ENCODE measurements around the gene C1QA. TPM values are rescaled to one million over a fixed set of nuclear protein-coding genes. Genes with fewer than 3 reads are reported as not detected.
"Not testable (repeated sequence)": the region's sequence is repeated elsewhere in the genome, so short reads cannot be mapped to it uniquely, and the experiment has no call there.

C1QA gene
- total RNA-seq, 2 experiments from 2014 or later = not detected

DNA sequence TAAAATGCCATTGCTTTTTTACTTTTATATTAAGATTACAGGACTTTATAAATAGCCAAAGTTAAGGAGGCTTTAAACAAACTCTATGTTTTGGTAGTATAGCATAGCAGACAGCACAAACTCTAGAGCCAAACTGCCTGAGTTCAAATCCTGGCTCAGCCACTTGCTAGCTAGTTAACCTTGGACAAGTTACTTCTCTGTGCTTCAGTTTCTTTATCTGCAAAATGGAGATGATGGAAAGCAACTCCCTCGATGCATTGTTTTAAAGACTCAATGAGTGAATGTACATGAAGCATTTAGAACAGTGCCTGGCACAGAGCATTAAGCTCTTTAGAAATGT is 38.0 kb downstream of the C1QA start:
- ChIA-PET POLR2A (no interaction called here), CTCF (interaction anchor here (0.7 to 1.2 kb wide), 2 partner anchors 18 to 31 kb away, joined by 3 to 4 read pairs; no protein-coding TSS in a partner anchor)
- TF ChIP-seq, protein P1, sequence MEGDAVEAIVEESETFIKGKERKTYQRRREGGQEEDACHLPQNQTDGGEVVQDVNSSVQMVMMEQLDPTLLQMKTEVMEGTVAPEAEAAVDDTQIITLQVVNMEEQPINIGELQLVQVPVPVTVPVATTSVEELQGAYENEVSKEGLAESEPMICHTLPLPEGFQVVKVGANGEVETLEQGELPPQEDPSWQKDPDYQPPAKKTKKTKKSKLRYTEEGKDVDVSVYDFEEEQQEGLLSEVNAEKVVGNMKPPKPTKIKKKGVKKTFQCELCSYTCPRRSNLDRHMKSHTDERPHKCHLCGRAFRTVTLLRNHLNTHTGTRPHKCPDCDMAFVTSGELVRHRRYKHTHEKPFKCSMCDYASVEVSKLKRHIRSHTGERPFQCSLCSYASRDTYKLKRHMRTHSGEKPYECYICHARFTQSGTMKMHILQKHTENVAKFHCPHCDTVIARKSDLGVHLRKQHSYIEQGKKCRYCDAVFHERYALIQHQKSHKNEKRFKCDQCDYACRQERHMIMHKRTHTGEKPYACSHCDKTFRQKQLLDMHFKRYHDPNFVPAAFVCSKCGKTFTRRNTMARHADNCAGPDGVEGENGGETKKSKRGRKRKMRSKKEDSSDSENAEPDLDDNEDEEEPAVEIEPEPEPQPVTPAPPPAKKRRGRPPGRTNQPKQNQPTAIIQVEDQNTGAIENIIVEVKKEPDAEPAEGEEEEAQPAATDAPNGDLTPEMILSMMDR (IDR thresholded peaks at IDR 0.05) = no peak
- no peaks in the 10 kb centered on the region for H3K4me1 Mint-ChIP-seq (ENCODE audit: low read depth)
- peak; percentile 17 for ATAC-seq
- no peak overlapping the region for H3K27ac Mint-ChIP-seq
- DNase-seq = no peak
- H3K27me3 Mint-ChIP-seq = peaks cover 39% of the 10 kb centered on the region
- H3K9me3 Mint-ChIP-seq = no peaks in the 10 kb centered on the region
- H3K36me3 Mint-ChIP-seq (ENCODE audit: low read depth) = no peaks in the 10 kb centered on the region
- intact Hi-C loops (cut with micrococcal nuclease) = no loop called here
- no peak overlapping the region for H3K4me3 Mint-ChIP-seq

DNA sequence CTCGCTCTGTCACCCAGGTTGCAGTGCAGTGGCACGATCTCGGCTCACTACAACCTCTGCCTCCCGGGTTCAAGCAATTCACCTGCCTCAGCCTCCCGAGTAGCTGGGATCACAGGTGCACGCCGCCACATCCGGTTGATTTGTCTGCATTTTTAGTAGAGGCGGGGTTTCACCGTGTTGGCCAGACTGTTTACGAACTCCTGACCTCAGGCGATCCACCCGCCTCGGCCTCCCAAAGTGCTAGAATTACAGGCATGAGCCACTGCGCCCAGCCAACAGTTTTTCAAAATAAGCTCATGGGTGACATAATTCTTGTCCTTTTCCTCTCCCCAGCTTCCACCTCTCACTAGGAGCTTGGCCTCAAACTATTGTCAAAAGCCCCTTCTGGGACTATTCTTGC is 39.7 kb downstream of the C1QA start:
- DNase-seq; H3K4me1 Mint-ChIP-seq (ENCODE audit: low read depth); H3K36me3 Mint-ChIP-seq (ENCODE audit: low read depth); ATAC-seq; H3K4me3 Mint-ChIP-seq; intact Hi-C loops (cut with micrococcal nuclease); H3K27ac Mint-ChIP-seq; H3K9me3 Mint-ChIP-seq: not testable (repeated sequence)
- ChIA-PET CTCF (interaction anchor here (1.4 kb wide), 1 partner anchor 213 kb away, joined by 3 read pairs; no protein-coding TSS in a partner anchor), POLR2A (interaction anchor here (0.6 kb wide), 1 partner anchor 927 kb away, joined by 5 read pairs; no protein-coding TSS in a partner anchor)
- H3K27me3 Mint-ChIP-seq = peaks cover 31% of the 10 kb centered on the region

DNA sequence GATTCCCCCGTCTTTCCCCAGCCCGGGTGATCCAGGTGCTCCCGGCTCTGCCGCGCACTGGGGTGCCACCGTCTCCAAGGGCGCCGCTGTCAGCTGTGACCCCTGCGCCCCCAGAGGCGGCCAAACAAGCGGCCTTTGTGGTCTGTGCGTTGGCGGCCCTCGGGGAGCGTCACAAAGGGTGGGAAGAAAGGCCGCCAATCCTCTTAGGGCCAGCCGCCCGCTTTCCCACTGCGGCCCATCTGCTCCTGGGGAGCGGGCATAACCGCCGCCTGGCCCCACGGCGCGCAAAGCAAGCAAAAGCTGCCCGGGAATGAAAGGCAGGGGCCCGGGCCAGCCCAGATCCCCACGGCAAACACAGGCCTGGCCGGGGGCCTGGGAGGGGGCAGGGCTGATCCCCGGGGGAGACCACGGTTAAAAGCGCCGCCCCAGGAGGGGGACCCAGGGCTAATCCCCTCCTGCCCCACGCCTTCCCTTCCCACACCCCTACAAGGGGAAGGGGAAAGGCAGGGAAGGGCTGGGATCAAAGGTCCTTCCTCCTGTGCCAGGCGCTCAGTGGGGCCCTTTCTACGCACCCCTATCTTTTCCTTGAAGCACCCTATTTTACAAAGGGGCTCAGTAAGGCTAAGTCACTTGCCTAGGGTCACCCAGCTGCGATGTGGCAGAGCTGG is 40.6 kb downstream of the C1QA start:
- TF ChIP-seq, protein P1 (IDR thresholded peaks at IDR 0.05) = no peak
- no peak overlapping the region for H3K27ac Mint-ChIP-seq
- ATAC-seq (no peak), DNase-seq (no peak)
- POLR2A ChIA-PET = no interaction called here
- CTCF ChIA-PET = interaction anchor here (1.2 to 1.4 kb wide), 2 partner anchors 184 to 212 kb away, joined by 3 read pairs; no protein-coding TSS in a partner anchor
- intact Hi-C loops (cut with micrococcal nuclease) = no loop called here
- peaks cover 25% of the 10 kb centered on the region for H3K27me3 Mint-ChIP-seq
- no peaks in the 10 kb centered on the region for H3K36me3 Mint-ChIP-seq (ENCODE audit: low read depth)
- no peaks in the 10 kb centered on the region for H3K4me1 Mint-ChIP-seq (ENCODE audit: low read depth)
- H3K4me3 Mint-ChIP-seq = no peak overlapping the region
- H3K9me3 Mint-ChIP-seq = no peaks in the 10 kb centered on the region

DNA sequence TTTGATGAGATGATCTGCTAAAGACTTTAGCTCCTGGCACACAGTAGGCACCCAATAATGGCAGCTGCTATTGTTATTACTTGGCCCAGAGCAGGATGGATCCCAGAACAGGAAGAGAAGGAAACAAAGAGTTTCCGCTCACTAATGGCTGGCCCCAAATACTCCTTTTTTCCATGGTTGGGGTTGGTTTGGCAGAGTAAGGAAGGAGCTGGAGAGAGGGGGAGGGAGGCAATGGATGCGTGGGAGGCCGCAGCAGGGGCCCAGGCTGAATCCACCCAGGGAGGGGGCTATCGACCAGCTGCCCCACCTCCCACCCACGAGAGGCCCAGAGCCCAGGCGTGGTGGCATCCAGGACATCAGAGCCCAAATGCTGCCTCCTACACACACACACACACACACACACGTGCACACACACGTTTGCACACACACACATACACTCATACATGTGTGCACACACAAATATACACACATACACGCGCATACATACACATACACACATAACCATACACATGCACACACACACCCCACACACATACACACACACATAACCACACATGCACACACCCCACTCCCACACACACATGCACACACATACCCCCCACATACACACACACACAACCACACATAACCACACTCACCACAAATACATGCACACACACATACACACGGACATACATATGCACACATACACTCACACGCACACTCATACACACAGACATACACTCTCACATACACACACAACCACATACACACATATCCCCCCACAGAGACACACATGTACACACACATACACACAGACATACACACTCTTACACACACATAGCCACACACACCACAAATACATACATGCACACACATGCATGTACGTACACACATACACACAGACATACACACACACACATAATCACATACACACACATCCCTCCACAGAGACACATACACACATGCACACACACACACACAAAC is 41.8 kb downstream of the C1QA start:
- TF ChIP-seq, protein P1 (IDR thresholded peaks at IDR 0.05) = no peak
- Mint-ChIP-seq H3K36me3 (ENCODE audit: low read depth) (no peaks in the 10 kb centered on the region), H3K4me1 (ENCODE audit: low read depth) (no peaks in the 10 kb centered on the region), H3K27me3 (peaks cover 17% of the 10 kb centered on the region), H3K4me3 (no peak overlapping the region), H3K27ac (no peak overlapping the region), H3K9me3 (no peaks in the 10 kb centered on the region)
- CTCF ChIA-PET = interaction anchor here (1.2 kb wide), 1 partner anchor 183 kb away, joined by 3 read pairs; no protein-coding TSS in a partner anchor
- ATAC-seq = no peak
- POLR2A ChIA-PET = no interaction called here
- intact Hi-C loops (cut with micrococcal nuclease) = no loop called here
- DNase-seq = no peak

DNA sequence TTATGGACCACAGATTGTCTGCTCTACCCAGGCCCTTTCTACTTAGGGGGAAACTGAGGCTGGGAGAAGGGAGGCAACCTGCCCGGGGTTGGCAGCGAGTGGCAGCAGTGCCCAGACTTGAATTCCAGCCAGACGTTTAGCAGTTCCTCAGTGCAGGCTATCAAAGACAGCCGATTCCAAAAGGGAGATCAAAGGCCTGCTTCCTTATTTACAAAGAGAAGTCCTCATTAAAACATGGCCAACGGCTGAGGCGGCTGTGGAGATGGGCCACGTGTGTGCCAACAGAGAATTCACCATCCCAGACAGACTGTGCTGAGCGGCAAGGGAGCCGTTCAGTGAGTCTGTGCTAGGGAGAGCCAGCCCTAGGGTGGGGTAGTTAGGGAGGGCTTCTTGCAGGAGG is 44.3 kb downstream of the C1QA start:
- ATAC-seq = no peak
- H3K27me3 Mint-ChIP-seq = peaks cover 10% of the 10 kb centered on the region
- ChIA-PET POLR2A (no interaction called here), CTCF (no interaction called here)
- no peaks in the 10 kb centered on the region for H3K4me1 Mint-ChIP-seq (ENCODE audit: low read depth)
- no peaks in the 10 kb centered on the region for H3K36me3 Mint-ChIP-seq (ENCODE audit: low read depth)
- no peaks in the 10 kb centered on the region for H3K9me3 Mint-ChIP-seq
- H3K27ac Mint-ChIP-seq = no peak overlapping the region
- intact Hi-C loops (cut with micrococcal nuclease) = no loop called here
- no peak overlapping the region for H3K4me3 Mint-ChIP-seq
- no peak for DNase-seq
- TF ChIP-seq, protein P1 (IDR thresholded peaks at IDR 0.05) = no peak
